HCT116 (cell line): ENCODE results near the gene IQGAP3.

ENCODE experiments used
- EZH2 ChIP-seq: fragments of 200-600 bp; sonication (generic); IDR thresholded peaks from 2 replicates; pipeline ENCODE4 v1.6.1; 2017; ENCODE audit warnings: antibody characterized with exemption, mixed run types
- POLR2AphosphoS5 ChIP-seq: IDR thresholded peaks from 2 replicates; pipeline ENCODE4 v1.6.1; 2011; ENCODE audit warnings: mild to moderate bottlenecking, low read depth, low read length, moderate library complexity
- TCF7L2 ChIP-seq: IDR thresholded peaks from 2 replicates; pipeline ENCODE4 v1.7.0; 2011; ENCODE audit warnings: borderline replicate concordance, inconsistent platforms; ENCODE audit not compliant: insufficient read depth, insufficient read length; ENCODE audit errors: extremely low read depth
- TF ChIP-seq, protein P1 (sequence below), 3 experiments: fragments of 200-600 bp in 1 of 3; sonication (generic) in 1 of 3; IDR thresholded peaks in 2 of 3; conservative IDR thresholded peaks in 1 of 3; 2 replicates each; pipeline ENCODE4 v1.5.1; 2012 to 2017; ENCODE audit warnings: low read depth in 2 of 3, low read length in 2 of 3, antibody characterized with exemption in 1 of 3, borderline replicate concordance in 1 of 3, control low read depth in 1 of 3, mild to moderate bottlenecking in 1 of 3, mixed read lengths in 1 of 3, mixed run types in 1 of 3, moderate library complexity in 1 of 3; ENCODE audit not compliant: insufficient read depth in 1 of 3
- TF ChIP-seq, protein P2 (sequence below): IDR thresholded peaks from 2 replicates; pipeline ENCODE4 v1.6.1; 2012; ENCODE audit warnings: low read depth

DNA sequence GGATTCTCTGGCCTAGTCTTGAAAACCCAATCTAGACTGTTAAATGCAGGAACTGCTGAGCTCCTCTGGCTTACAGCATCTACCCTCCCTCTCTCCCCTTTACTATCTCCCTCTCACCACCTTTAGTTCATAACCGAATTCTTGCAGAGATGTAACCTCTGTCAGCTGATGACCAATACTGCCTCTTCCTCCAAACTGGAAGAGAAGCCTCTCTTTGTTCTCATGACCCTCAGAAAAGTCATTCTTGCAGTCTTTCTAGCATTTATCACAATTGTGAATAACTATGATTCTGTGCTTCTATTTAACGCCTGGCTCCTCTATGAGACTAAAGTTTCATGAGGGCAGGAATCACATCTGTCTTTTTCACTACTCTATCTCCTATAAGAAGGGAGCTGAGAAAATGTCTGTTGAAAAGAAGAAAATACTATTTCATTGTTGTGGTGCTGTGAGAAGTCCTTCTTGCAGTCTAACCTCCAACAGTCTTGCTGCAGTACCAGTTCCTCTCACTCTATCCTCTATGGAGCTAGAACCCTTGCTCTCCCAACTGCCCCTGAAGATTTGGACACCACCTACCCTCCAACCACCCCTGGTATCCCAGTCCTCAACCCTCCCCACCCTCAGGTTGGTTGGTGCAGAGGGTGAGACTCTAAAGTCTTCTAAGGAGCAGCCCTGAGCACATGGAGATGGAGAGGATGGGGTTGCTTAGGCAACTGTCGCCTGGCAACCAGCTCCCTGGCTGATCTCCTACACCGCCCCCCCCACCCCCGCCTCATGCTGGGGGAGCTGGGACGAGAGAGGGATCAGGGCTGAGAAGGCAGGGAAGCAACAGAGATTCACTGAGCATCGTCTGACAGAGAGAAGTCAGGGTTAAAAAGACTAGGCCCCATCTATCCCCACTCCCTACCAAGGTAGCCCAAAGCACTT lies 85.7 kb downstream of the IQGAP3 start:
- TF ChIP-seq, protein P1, sequence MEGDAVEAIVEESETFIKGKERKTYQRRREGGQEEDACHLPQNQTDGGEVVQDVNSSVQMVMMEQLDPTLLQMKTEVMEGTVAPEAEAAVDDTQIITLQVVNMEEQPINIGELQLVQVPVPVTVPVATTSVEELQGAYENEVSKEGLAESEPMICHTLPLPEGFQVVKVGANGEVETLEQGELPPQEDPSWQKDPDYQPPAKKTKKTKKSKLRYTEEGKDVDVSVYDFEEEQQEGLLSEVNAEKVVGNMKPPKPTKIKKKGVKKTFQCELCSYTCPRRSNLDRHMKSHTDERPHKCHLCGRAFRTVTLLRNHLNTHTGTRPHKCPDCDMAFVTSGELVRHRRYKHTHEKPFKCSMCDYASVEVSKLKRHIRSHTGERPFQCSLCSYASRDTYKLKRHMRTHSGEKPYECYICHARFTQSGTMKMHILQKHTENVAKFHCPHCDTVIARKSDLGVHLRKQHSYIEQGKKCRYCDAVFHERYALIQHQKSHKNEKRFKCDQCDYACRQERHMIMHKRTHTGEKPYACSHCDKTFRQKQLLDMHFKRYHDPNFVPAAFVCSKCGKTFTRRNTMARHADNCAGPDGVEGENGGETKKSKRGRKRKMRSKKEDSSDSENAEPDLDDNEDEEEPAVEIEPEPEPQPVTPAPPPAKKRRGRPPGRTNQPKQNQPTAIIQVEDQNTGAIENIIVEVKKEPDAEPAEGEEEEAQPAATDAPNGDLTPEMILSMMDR (IDR thresholded peaks at IDR 0.05 in 2 of 3, conservative IDR thresholded peaks at IDR 0.05 in 1 of 3; ENCODE audit: borderline replicate concordance in 1 of 3, insufficient read depth in 1 of 3, low read depth in 2 of 3, low read length in 2 of 3), result no peak
- TF ChIP-seq TCF7L2 (no peak), EZH2 (no peak), POLR2AphosphoS5 (no peak)
- TF ChIP-seq, protein P2, sequence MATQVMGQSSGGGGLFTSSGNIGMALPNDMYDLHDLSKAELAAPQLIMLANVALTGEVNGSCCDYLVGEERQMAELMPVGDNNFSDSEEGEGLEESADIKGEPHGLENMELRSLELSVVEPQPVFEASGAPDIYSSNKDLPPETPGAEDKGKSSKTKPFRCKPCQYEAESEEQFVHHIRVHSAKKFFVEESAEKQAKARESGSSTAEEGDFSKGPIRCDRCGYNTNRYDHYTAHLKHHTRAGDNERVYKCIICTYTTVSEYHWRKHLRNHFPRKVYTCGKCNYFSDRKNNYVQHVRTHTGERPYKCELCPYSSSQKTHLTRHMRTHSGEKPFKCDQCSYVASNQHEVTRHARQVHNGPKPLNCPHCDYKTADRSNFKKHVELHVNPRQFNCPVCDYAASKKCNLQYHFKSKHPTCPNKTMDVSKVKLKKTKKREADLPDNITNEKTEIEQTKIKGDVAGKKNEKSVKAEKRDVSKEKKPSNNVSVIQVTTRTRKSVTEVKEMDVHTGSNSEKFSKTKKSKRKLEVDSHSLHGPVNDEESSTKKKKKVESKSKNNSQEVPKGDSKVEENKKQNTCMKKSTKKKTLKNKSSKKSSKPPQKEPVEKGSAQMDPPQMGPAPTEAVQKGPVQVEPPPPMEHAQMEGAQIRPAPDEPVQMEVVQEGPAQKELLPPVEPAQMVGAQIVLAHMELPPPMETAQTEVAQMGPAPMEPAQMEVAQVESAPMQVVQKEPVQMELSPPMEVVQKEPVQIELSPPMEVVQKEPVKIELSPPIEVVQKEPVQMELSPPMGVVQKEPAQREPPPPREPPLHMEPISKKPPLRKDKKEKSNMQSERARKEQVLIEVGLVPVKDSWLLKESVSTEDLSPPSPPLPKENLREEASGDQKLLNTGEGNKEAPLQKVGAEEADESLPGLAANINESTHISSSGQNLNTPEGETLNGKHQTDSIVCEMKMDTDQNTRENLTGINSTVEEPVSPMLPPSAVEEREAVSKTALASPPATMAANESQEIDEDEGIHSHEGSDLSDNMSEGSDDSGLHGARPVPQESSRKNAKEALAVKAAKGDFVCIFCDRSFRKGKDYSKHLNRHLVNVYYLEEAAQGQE, result no peak
